HEK293 (cell line): ENCODE measurements around the gene EN2.

Source experiments
- CTCF ChIA-PET: fragments of 350-600 bp; formaldehyde crosslinking; extraction: SDS; loops from one replicate; lab custom pipeline; 2021; ENCODE audit warnings: antibody characterized with exemption; lab: Yijun Ruan, JAX
- POLR2A ChIA-PET: fragments of 300-600 bp; formaldehyde crosslinking; extraction: SDS; loops from one replicate; lab custom pipeline; 2020; ENCODE audit warnings: antibody characterized with exemption, inconsistent platforms; lab: Yijun Ruan, JAX
- H3K27ac ChIP-seq: fragments of 200-500 bp; sonication (Bioruptor generic); 2 replicates; pipeline ENCODE4 v1.5.1; 2014; ENCODE audit warnings: low read depth, low read length, control low read depth, inconsistent platforms; ENCODE audit errors: extremely low read depth
- H3K36me3 ChIP-seq, 2 experiments: fragments of 200-500 bp in 1 of 2; sonication (Bioruptor generic) in 1 of 2; 1 replicate in 1 of 2; 2 replicates in 1 of 2; pipeline ENCODE4 v1.5.1; 2014 to 2017; ENCODE audit warnings: inconsistent platforms in 2 of 2, low read length in 2 of 2; ENCODE audit not compliant: control insufficient read depth in 2 of 2, insufficient read depth in 1 of 2
- H3K4me1 ChIP-seq: fragments of 200-500 bp; sonication (Bioruptor generic); 2 replicates; pipeline ENCODE4 v1.5.1; 2014; ENCODE audit warnings: mild to moderate bottlenecking, low read length, inconsistent platforms; ENCODE audit not compliant: control insufficient read depth, insufficient read depth
- H3K4me3 ChIP-seq: 2 replicates; pipeline ENCODE4 v1.5.1; 2011; ENCODE audit warnings: low read depth, mild to moderate bottlenecking, control low read depth, low read length, moderate library complexity
- H3K9me3 ChIP-seq: fragments of 200-500 bp; sonication (Bioruptor generic); 2 replicates; pipeline ENCODE4 v1.5.1; 2014; ENCODE audit warnings: low read depth, low read length, inconsistent platforms; ENCODE audit not compliant: control insufficient read depth, insufficient read depth
- HOXA7 ChIP-seq: sonication (generic); formaldehyde crosslinking; IDR thresholded peaks from 2 replicates; pipeline ENCODE4 v1.8.1; 2022; ENCODE audit warnings: missing genetic modification reagents, borderline replicate concordance
- SCRT2 ChIP-seq: fragments of 450-650 bp; formaldehyde crosslinking; IDR thresholded peaks from 2 replicates; pipeline ENCODE4 v1.5.1; 2016; ENCODE audit warnings: missing biosample characterization, missing genetic modification characterization
- ZBTB20 ChIP-seq: fragments of 450-650 bp; formaldehyde crosslinking; IDR thresholded peaks from 2 replicates; pipeline ENCODE4 v1.5.1; 2016; ENCODE audit warnings: missing biosample characterization, missing genetic modification characterization
- ZBTB8A ChIP-seq: fragments of 450-650 bp; formaldehyde crosslinking; IDR thresholded peaks from 2 replicates; pipeline ENCODE4 v1.5.1; 2016; ENCODE audit warnings: missing biosample characterization, missing genetic modification characterization
- ZNF138 ChIP-seq: fragments of 450-650 bp; formaldehyde crosslinking; IDR thresholded peaks from 2 replicates; pipeline ENCODE4 v1.5.1; 2016; ENCODE audit warnings: missing biosample characterization, missing genetic modification characterization, borderline replicate concordance
- ZNF544 ChIP-seq: fragments of 450-650 bp; formaldehyde crosslinking; IDR thresholded peaks from 2 replicates; pipeline ENCODE4 v1.5.0; 2017; ENCODE audit warnings: missing biosample characterization, missing genetic modification characterization
- ZNF768 ChIP-seq: fragments of 450-650 bp; formaldehyde crosslinking; IDR thresholded peaks from 2 replicates; pipeline ENCODE4 v1.5.1; 2018; ENCODE audit warnings: missing biosample characterization, mild to moderate bottlenecking, missing genetic modification characterization
- ZNF776 ChIP-seq: fragments of 450-650 bp; formaldehyde crosslinking; IDR thresholded peaks from 2 replicates; pipeline ENCODE4 v1.5.0; 2017; ENCODE audit warnings: missing biosample characterization, missing genetic modification characterization, borderline replicate concordance
- ZNF792 ChIP-seq: fragments of 450-650 bp; formaldehyde crosslinking; IDR thresholded peaks from 2 replicates; pipeline ENCODE4 v1.5.1; 2016; ENCODE audit warnings: missing biosample characterization, missing genetic modification characterization
- TF ChIP-seq, protein P1 (sequence below): fragments of 450-650 bp; formaldehyde crosslinking; IDR thresholded peaks from 2 replicates; pipeline ENCODE4 v1.5.1; 2016; ENCODE audit warnings: missing biosample characterization, missing genetic modification characterization
- TF ChIP-seq, protein P2 (sequence below): fragments of 450-650 bp; formaldehyde crosslinking; IDR thresholded peaks from 2 replicates; pipeline ENCODE4 v1.5.0; 2017; ENCODE audit warnings: missing biosample characterization, missing genetic modification characterization, borderline replicate concordance
- TF ChIP-seq, protein P3 (sequence below): fragments of 450-650 bp; formaldehyde crosslinking; IDR thresholded peaks from 2 replicates; pipeline ENCODE4 v1.5.1; 2016; ENCODE audit warnings: missing biosample characterization, missing genetic modification characterization, borderline replicate concordance
- TF ChIP-seq, protein P4 (sequence below): fragments of 450-650 bp; IDR thresholded peaks from 2 replicates; pipeline ENCODE4 v1.5.1; 2018; ENCODE audit warnings: missing biosample characterization, missing genetic modification characterization
- TF ChIP-seq, protein P5 (sequence below): fragments of 450-650 bp; formaldehyde crosslinking; IDR thresholded peaks from 2 replicates; pipeline ENCODE4 v1.5.1; 2016; ENCODE audit warnings: missing biosample characterization, missing genetic modification characterization
- TF ChIP-seq, protein P6 (sequence below): fragments of 450-650 bp; formaldehyde crosslinking; IDR thresholded peaks from 2 replicates; pipeline ENCODE4 v1.5.1; 2016; ENCODE audit warnings: missing biosample characterization, missing genetic modification characterization

EN2 gene

DNA sequence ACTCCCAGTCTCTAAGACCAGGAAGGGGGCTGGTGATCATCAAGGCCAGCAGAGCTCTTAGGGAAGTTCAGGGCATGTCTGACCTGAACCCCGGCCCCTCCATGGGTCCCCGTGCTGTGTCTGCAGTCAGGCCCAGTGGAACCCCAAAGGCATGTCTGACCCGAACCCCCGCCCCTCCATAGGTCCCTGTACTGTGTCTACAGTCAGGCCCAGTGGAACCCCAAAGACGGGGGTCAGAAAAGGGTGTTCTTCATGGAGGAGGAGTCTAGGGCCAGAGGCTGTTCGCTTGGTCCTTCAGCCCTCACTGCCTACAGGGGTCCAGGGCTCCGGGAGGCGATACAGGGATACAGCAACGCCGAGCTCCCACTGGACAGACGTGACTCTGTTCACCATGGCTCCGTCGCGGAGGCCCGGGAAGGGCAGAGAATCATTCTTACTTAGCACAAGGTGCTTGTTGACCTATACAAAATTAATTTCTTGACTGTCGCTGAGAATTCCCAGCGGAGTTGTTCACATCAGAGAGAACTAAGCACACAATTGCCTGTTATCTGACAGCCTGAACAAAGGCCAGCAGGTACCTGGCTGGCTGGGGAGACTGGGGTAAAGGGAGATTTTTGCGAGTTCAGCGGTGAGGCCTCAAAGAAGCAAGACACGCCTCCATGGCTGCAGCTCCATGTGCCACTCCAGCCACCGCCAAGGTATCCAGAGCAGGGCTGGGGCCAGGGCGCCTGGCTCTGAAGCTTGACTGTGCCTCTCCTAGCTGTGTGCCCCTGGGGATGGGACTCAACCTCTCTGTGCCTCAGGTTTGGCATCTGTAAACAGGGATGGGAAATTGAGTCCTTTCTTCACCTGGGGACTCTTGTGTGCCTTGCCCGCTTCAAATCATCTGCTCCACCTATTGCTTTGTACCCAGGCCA, 26.8 kb downstream of the EN2 start:
- Histone ChIP-seq H3K36me3 (no peaks in the 10 kb centered on the region), H3K27ac (no peak overlapping the region), H3K4me3 (no peak overlapping the region), H3K9me3 (no peaks in the 10 kb centered on the region), H3K4me1 (no peaks in the 10 kb centered on the region)
- CTCF ChIA-PET, result no interaction called here
- POLR2A ChIA-PET, result no interaction called here
- TF ChIP-seq ZNF776 (tag by site-specific recombination) (no peak), ZNF768 (tag by site-specific recombination) (0 out of 2 replicates have a peak, but pooled peaks have one; percentile 21)

DNA sequence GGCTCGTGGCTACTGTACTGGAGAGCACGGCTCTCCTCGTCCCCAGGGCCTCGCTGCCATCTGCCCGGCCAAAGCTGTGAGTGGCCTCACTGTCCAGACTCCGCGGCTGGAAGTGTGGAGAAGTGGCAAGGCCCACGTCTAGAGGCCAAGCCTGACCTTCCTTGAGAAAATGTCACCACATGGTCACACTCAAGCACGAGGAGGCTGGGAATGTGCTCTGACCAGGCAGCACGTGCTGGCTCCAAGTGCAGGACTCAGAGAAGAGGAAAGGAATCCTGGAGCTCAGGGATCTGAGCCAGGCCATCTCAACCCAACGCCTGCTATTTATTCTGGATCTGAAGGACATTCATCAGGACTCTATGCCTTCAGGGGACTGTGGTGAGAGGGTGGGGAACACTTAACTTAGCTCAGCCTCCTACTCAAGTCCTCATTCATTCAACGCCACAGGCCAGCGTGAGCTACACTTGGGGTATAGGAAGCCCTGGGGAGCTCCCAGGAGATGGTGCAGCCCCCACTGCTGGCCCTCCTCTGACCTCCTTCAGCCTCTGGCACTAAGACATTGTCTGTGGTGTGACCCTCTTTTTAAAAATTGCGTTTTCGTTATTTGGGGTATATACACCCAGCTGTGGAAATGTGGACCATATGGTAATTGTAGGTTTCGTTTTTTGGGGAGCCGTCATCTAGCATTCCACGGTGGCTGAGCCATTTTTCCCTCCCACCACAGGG, 29.0 kb downstream of the EN2 start:
- no peak overlapping the region for H3K27ac ChIP-seq
- no peaks in the 10 kb centered on the region for H3K4me1 ChIP-seq
- ChIA-PET POLR2A (no interaction called here), CTCF (interaction anchor here (0.7 to 1.3 kb wide), 2 partner anchors 112 to 707 kb away, joined by 3 to 4 read pairs; no protein-coding TSS in a partner anchor)
- no peak overlapping the region for H3K4me3 ChIP-seq
- no peaks in the 10 kb centered on the region for H3K9me3 ChIP-seq
- no peaks in the 10 kb centered on the region for H3K36me3 ChIP-seq
- TF ChIP-seq SCRT2 (tag by site-specific recombination), result no peak
- no peak for TF ChIP-seq ZNF792 (tag by site-specific recombination)
- TF ChIP-seq ZNF138 (tag by site-specific recombination), result no peak
- TF ChIP-seq, protein P1, sequence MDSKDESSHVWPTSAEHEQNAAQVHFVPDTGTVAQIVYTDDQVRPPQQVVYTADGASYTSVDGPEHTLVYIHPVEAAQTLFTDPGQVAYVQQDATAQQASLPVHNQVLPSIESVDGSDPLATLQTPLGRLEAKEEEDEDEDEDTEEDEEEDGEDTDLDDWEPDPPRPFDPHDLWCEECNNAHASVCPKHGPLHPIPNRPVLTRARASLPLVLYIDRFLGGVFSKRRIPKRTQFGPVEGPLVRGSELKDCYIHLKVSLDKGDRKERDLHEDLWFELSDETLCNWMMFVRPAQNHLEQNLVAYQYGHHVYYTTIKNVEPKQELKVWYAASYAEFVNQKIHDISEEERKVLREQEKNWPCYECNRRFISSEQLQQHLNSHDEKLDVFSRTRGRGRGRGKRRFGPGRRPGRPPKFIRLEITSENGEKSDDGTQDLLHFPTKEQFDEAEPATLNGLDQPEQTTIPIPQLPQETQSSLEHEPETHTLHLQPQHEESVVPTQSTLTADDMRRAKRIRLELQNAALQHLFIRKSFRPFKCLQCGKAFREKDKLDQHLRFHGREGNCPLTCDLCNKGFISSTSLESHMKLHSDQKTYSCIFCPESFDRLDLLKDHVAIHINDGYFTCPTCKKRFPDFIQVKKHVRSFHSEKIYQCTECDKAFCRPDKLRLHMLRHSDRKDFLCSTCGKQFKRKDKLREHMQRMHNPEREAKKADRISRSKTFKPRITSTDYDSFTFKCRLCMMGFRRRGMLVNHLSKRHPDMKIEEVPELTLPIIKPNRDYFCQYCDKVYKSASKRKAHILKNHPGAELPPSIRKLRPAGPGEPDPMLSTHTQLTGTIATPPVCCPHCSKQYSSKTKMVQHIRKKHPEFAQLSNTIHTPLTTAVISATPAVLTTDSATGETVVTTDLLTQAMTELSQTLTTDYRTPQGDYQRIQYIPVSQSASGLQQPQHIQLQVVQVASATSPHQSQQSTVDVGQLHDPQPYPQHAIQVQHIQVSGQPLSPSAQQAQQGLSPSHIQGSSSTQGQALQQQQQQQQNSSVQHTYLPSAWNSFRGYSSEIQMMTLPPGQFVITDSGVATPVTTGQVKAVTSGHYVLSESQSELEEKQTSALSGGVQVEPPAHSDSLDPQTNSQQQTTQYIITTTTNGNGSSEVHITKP (tag by site-specific recombination), result no peak
- TF ChIP-seq, protein P2, sequence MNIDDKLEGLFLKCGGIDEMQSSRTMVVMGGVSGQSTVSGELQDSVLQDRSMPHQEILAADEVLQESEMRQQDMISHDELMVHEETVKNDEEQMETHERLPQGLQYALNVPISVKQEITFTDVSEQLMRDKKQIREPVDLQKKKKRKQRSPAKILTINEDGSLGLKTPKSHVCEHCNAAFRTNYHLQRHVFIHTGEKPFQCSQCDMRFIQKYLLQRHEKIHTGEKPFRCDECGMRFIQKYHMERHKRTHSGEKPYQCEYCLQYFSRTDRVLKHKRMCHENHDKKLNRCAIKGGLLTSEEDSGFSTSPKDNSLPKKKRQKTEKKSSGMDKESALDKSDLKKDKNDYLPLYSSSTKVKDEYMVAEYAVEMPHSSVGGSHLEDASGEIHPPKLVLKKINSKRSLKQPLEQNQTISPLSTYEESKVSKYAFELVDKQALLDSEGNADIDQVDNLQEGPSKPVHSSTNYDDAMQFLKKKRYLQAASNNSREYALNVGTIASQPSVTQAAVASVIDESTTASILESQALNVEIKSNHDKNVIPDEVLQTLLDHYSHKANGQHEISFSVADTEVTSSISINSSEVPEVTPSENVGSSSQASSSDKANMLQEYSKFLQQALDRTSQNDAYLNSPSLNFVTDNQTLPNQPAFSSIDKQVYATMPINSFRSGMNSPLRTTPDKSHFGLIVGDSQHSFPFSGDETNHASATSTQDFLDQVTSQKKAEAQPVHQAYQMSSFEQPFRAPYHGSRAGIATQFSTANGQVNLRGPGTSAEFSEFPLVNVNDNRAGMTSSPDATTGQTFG, result no peak
- TF ChIP-seq ZBTB8A (tag by site-specific recombination), result no peak
- TF ChIP-seq ZNF544 (tag by site-specific recombination), result no peak
- TF ChIP-seq, protein P3, sequence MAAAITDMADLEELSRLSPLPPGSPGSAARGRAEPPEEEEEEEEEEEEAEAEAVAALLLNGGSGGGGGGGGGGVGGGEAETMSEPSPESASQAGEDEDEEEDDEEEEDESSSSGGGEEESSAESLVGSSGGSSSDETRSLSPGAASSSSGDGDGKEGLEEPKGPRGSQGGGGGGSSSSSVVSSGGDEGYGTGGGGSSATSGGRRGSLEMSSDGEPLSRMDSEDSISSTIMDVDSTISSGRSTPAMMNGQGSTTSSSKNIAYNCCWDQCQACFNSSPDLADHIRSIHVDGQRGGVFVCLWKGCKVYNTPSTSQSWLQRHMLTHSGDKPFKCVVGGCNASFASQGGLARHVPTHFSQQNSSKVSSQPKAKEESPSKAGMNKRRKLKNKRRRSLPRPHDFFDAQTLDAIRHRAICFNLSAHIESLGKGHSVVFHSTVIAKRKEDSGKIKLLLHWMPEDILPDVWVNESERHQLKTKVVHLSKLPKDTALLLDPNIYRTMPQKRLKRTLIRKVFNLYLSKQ, result no peak
- no peak for TF ChIP-seq ZBTB20 (tag by site-specific recombination)
- TF ChIP-seq, protein P4, sequence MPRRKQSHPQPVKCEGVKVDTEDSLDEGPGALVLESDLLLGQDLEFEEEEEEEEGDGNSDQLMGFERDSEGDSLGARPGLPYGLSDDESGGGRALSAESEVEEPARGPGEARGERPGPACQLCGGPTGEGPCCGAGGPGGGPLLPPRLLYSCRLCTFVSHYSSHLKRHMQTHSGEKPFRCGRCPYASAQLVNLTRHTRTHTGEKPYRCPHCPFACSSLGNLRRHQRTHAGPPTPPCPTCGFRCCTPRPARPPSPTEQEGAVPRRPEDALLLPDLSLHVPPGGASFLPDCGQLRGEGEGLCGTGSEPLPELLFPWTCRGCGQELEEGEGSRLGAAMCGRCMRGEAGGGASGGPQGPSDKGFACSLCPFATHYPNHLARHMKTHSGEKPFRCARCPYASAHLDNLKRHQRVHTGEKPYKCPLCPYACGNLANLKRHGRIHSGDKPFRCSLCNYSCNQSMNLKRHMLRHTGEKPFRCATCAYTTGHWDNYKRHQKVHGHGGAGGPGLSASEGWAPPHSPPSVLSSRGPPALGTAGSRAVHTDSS (tag by site-specific recombination), result no peak
- TF ChIP-seq HOXA7, result no peak
- TF ChIP-seq, protein P5, sequence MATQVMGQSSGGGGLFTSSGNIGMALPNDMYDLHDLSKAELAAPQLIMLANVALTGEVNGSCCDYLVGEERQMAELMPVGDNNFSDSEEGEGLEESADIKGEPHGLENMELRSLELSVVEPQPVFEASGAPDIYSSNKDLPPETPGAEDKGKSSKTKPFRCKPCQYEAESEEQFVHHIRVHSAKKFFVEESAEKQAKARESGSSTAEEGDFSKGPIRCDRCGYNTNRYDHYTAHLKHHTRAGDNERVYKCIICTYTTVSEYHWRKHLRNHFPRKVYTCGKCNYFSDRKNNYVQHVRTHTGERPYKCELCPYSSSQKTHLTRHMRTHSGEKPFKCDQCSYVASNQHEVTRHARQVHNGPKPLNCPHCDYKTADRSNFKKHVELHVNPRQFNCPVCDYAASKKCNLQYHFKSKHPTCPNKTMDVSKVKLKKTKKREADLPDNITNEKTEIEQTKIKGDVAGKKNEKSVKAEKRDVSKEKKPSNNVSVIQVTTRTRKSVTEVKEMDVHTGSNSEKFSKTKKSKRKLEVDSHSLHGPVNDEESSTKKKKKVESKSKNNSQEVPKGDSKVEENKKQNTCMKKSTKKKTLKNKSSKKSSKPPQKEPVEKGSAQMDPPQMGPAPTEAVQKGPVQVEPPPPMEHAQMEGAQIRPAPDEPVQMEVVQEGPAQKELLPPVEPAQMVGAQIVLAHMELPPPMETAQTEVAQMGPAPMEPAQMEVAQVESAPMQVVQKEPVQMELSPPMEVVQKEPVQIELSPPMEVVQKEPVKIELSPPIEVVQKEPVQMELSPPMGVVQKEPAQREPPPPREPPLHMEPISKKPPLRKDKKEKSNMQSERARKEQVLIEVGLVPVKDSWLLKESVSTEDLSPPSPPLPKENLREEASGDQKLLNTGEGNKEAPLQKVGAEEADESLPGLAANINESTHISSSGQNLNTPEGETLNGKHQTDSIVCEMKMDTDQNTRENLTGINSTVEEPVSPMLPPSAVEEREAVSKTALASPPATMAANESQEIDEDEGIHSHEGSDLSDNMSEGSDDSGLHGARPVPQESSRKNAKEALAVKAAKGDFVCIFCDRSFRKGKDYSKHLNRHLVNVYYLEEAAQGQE (tag by site-specific recombination), result no peak
- TF ChIP-seq, protein P6, sequence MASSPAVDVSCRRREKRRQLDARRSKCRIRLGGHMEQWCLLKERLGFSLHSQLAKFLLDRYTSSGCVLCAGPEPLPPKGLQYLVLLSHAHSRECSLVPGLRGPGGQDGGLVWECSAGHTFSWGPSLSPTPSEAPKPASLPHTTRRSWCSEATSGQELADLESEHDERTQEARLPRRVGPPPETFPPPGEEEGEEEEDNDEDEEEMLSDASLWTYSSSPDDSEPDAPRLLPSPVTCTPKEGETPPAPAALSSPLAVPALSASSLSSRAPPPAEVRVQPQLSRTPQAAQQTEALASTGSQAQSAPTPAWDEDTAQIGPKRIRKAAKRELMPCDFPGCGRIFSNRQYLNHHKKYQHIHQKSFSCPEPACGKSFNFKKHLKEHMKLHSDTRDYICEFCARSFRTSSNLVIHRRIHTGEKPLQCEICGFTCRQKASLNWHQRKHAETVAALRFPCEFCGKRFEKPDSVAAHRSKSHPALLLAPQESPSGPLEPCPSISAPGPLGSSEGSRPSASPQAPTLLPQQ (tag by site-specific recombination), result no peak
